Nephron progenitor cell (in vitro differentiated cells): ENCODE results near the gene EML5.

ENCODE experiments used
- DNase-seq: peaks from one replicate; pipeline ENCODE4 v3.0.0; 2021
- H3K27ac Mint-ChIP-seq: 2 replicates; pipeline ENCODE4 v1.8.0; 2021; ENCODE audit warnings: mild to moderate bottlenecking, moderate library complexity, mixed read lengths
- H3K27me3 Mint-ChIP-seq: 2 replicates; pipeline ENCODE4 v1.8.0; 2021; ENCODE audit warnings: mild to moderate bottlenecking, low read depth, mixed read lengths; ENCODE audit not compliant: poor library complexity
- H3K36me3 Mint-ChIP-seq: 2 replicates; pipeline ENCODE4 v1.8.0; 2021; ENCODE audit warnings: low read depth, mixed read lengths
- H3K4me1 Mint-ChIP-seq: 2 replicates; pipeline ENCODE4 v1.8.0; 2021; ENCODE audit warnings: mixed read lengths
- H3K4me3 Mint-ChIP-seq: 2 replicates; pipeline ENCODE4 v1.8.0; 2021; ENCODE audit warnings: mild to moderate bottlenecking, moderate library complexity, mixed read lengths
- H3K9me3 Mint-ChIP-seq: 2 replicates; pipeline ENCODE4 v1.8.0; 2021; ENCODE audit warnings: mild to moderate bottlenecking, moderate library complexity, mixed read lengths
- CTCF ChIP-seq: fragments of 200-600 bp; sonication (generic); IDR thresholded peaks from 2 replicates; pipeline ENCODE4 v1.5.0; 2021; ENCODE audit warnings: antibody characterized with exemption

EML5 gene

GRCh38 chr14:88707088-88707487, 85.7 kb downstream of the EML5 start:
- DNase-seq, result no peak
- Mint-ChIP-seq H3K9me3 (no peaks in the 10 kb centered on the region), H3K27me3 (peaks cover 4% of the 10 kb centered on the region), H3K4me1 (no peaks in the 10 kb centered on the region), H3K4me3 (no peak overlapping the region), H3K36me3 (no peaks in the 10 kb centered on the region), H3K27ac (no peak overlapping the region)
- TF ChIP-seq CTCF, result no peak

GRCh38 chr14:88706425-88706824, 86.3 kb downstream of the EML5 start:
- no peak for TF ChIP-seq CTCF
- no peak for DNase-seq
- no peaks in the 10 kb centered on the region for H3K4me1 Mint-ChIP-seq
- H3K36me3 Mint-ChIP-seq, result no peaks in the 10 kb centered on the region
- peaks cover 4% of the 10 kb centered on the region for H3K27me3 Mint-ChIP-seq
- no peak overlapping the region for H3K27ac Mint-ChIP-seq
- H3K4me3 Mint-ChIP-seq, result no peak overlapping the region
- H3K9me3 Mint-ChIP-seq, result no peaks in the 10 kb centered on the region

GRCh38 chr14:88698651-88699050, 94.1 kb downstream of the EML5 start:
- Mint-ChIP-seq H3K36me3 (no peaks in the 10 kb centered on the region), H3K4me3 (no peak overlapping the region)
- no peak for TF ChIP-seq CTCF

GRCh38 chr14:88695870-88696269, 96.9 kb downstream of the EML5 start:
- no peaks in the 10 kb centered on the region for H3K9me3 Mint-ChIP-seq
- H3K27ac Mint-ChIP-seq, result no peak overlapping the region
- DNase-seq, result no peak
- no peaks in the 10 kb centered on the region for H3K36me3 Mint-ChIP-seq
- H3K4me3 Mint-ChIP-seq, result no peak overlapping the region
- H3K27me3 Mint-ChIP-seq, result peaks cover 10% of the 10 kb centered on the region
- TF ChIP-seq CTCF, result no peak
- H3K4me1 Mint-ChIP-seq, result no peaks in the 10 kb centered on the region

More at GRCh38 chr14:88698651-88699050, 94.1 kb downstream of the EML5 start:
- H3K27me3 Mint-ChIP-seq, result peaks cover 11% of the 10 kb centered on the region
- DNase-seq, result no peak
- no peaks in the 10 kb centered on the region for H3K9me3 Mint-ChIP-seq
- no peaks in the 10 kb centered on the region for H3K4me1 Mint-ChIP-seq
- no peak overlapping the region for H3K27ac Mint-ChIP-seq

GRCh38 chr14:88688386-88688785, 104.4 kb downstream of the EML5 start:
- TF ChIP-seq CTCF, result no peak
- H3K36me3 Mint-ChIP-seq, result no peaks in the 10 kb centered on the region

GRCh38 chr14:88683119-88683518, 109.6 kb downstream of the EML5 start:
- TF ChIP-seq CTCF, result no peak
- peaks cover 8% of the 10 kb centered on the region for H3K4me1 Mint-ChIP-seq
- no peak for DNase-seq
- H3K27me3 Mint-ChIP-seq, result peaks cover 4% of the 10 kb centered on the region
- H3K9me3 Mint-ChIP-seq, result peaks cover 4% of the 10 kb centered on the region
- H3K27ac Mint-ChIP-seq, result no peak overlapping the region
- no peak overlapping the region for H3K4me3 Mint-ChIP-seq
- no peaks in the 10 kb centered on the region for H3K36me3 Mint-ChIP-seq

More at GRCh38 chr14:88688386-88688785, 104.4 kb downstream of the EML5 start:
- no peak overlapping the region for H3K4me3 Mint-ChIP-seq
- no peak for DNase-seq
- peaks cover 8% of the 10 kb centered on the region for H3K27me3 Mint-ChIP-seq
- peaks cover 6% of the 10 kb centered on the region for H3K4me1 Mint-ChIP-seq
- H3K27ac Mint-ChIP-seq, result no peak overlapping the region
- H3K9me3 Mint-ChIP-seq, result peaks cover 4% of the 10 kb centered on the region
